Tibial nerve (tissue), 4 donors: ENCODE results near the gene ACOT11. TPM values are rescaled to one million over a fixed set of nuclear protein-coding genes. Genes with fewer than 3 reads are reported as not detected.
"Not testable (repeated sequence)": the region's sequence is repeated elsewhere in the genome, so short reads cannot be mapped to it uniquely, and the experiment has no call there.

Experiments used
- DNase-seq, 2 donors: peaks; one replicate each; pipeline ENCODE4 v3.0.0-alpha.2; 2019; ENCODE audit warnings: low spot score in 2 of 2
- H3K27ac ChIP-seq, 4 donors: fragments of 200-600 bp; sonication (generic) in 3 of 4; one replicate each; pipeline ENCODE4 v1.5.1; 2017 to 2019; ENCODE audit warnings: mild to moderate bottlenecking in 1 of 4
- H3K27me3 ChIP-seq, 2 donors: fragments of 200-600 bp; sonication (generic) in 1 of 2; one replicate each; pipeline versions ENCODE4 v1.5.1 to v1.6.0; 2017 to 2019
- H3K36me3 ChIP-seq, 3 donors: fragments of 200-600 bp; sonication (generic); one replicate each; pipeline ENCODE4 v1.5.1; 2018 to 2019
- H3K4me1 ChIP-seq, 4 donors: fragments of 200-600 bp; sonication (generic) in 3 of 4; one replicate each; pipeline ENCODE4 v1.5.1; 2017 to 2019
- H3K4me3 ChIP-seq, 4 donors: fragments of 200-600 bp; sonication (generic) in 3 of 4; one replicate each; pipeline ENCODE4 v1.5.1; 2017 to 2019; ENCODE audit warnings: mild to moderate bottlenecking in 1 of 4, moderate library complexity in 1 of 4
- H3K9me3 ChIP-seq, 4 donors: fragments of 200-600 bp; sonication (generic) in 3 of 4; one replicate each; pipeline ENCODE4 v1.5.1; 2017 to 2019
- CTCF ChIP-seq, 5 experiments: fragments of 200-600 bp in 3 of 5; fragments of 450-650 bp in 2 of 5; sonication (generic) in 3 of 5; IDR thresholded peaks; one replicate each; pipeline ENCODE4 v1.5.1; 2016 to 2019; ENCODE audit warnings: antibody characterized with exemption in 5 of 5, mild to moderate bottlenecking in 3 of 5, moderate library complexity in 2 of 5
- EP300 ChIP-seq, 2 donors: sonication (generic); formaldehyde crosslinking; IDR thresholded peaks; one replicate each; pipeline ENCODE4 v1.6.1; 2017; ENCODE audit warnings: antibody characterized with exemption in 2 of 2, mild to moderate bottlenecking in 1 of 2
- POLR2A ChIP-seq, 2 donors: fragments of 450-650 bp; IDR thresholded peaks; one replicate each; pipeline ENCODE4 v1.6.1; 2017; ENCODE audit warnings: antibody characterized with exemption in 2 of 2, mild to moderate bottlenecking in 2 of 2, moderate library complexity in 2 of 2
- WGBS, 2 donors: methylation state at CpG; one replicate each; pipeline ENCODE4 v1.1.5; 2018; 5-methylcytosine and 5-hydroxymethylcytosine counted together
- total RNA-seq, 4 donors: library from RNA; depleted of rRNA; stranded (reverse); fragments of >200 nt; gene quantifications; one replicate each; pipeline ENCODE4 v1.1.0, GENCODE V29; 2016

Gene ACOT11
- total RNA-seq, 4 donors from 2014 or later: 7.5 to 13.8 (median 10.2) TPM

DNA sequence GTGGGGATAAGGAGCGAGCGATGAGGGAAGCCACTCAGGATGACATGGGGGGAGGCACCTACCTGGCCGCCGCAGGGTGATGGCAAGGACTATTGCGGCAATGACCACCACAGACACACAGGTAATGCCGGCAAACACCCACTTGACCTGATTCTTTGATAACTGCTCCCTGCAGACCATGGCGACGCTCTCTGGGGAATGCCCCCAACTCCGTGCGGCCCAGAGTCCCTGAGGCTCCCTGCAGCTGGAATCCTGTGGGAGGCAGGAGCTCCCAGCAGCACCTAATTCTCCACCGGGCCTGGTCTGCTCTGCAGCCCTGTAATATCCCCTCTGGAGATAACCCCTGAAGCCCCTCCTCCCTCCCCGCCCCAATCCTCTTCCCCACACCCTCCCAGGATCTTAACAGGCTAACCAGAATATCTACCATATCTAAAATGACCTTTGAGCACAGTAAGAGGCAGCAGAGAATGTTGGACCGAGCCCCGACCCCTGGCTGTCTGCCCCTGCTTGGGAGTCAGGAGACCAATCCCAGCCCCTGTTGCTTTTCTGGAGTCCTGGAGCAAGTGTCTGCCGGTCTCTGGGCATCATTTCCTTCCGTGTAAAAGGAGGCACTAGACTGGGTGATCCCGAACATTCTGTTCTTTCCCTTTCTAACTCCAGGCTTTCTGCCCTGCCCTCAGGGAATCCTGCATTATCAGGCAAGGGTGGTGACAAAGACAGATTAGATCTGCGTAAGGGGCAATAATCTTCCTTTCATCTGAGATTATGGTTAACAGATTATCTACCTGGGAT is 75.4 kb downstream of the ACOT11 start, which contains the start of gene FAM151A:
TSS of gene FAM151A (minus strand) at position 310 of the 792 bp plus-strand sequence. CDS start at position 180, 130 bp downstream.
- Histone ChIP-seq H3K9me3 (no peaks in the 10 kb centered on the region), H3K36me3 (no peaks in the 10 kb centered on the region), H3K27me3 (no peaks in the 10 kb centered on the region), H3K27ac (no peak within 1 kb of the TSS), H3K4me3 (no peak within 1 kb of the TSS), H3K4me1 (no peaks in the 10 kb centered on the region)
- 70% methylated on average over 17 to 18 of the region's 18 CpGs for WGBS, 2 donors
- no peak for DNase-seq
- no peak for TF ChIP-seq POLR2A (IDR thresholded peaks at IDR 0.05)
- no peak for TF ChIP-seq CTCF (IDR thresholded peaks at IDR 0.05)
- no peak for TF ChIP-seq EP300 (IDR thresholded peaks at IDR 0.05)

- WGBS, 2 donors: 44 to 72% methylated on average over 8 of the region's 8 CpGs
- Histone ChIP-seq H3K36me3 (no peaks in the 10 kb centered on the region), H3K4me3 (no peak overlapping the region), H3K27me3 (no peaks in the 10 kb centered on the region), H3K27ac (no peak overlapping the region), H3K9me3 (no peaks in the 10 kb centered on the region), H3K4me1 (no peaks in the 10 kb centered on the region)
- no peak for DNase-seq
- TF ChIP-seq EP300 (IDR thresholded peaks at IDR 0.05): no peak
- no peak for TF ChIP-seq CTCF (IDR thresholded peaks at IDR 0.05)
- TF ChIP-seq POLR2A (IDR thresholded peaks at IDR 0.05): no peak
Observed at GRCh38 chr1:54624466-54625464, 76.7 kb downstream of the ACOT11 start.

- H3K36me3 ChIP-seq: no peaks in the 10 kb centered on the region
- no peak for DNase-seq
- H3K4me3 ChIP-seq: no peak overlapping the region
- WGBS, 2 donors: 72% methylated on average over 8 of the region's 10 CpGs; no CpG with 5 or more reads in 1 of the 2 donors
- no peaks in the 10 kb centered on the region for H3K4me1 ChIP-seq
- H3K27ac ChIP-seq: no peak overlapping the region
- TF ChIP-seq POLR2A (IDR thresholded peaks at IDR 0.05) (no peak), EP300 (IDR thresholded peaks at IDR 0.05) (no peak), CTCF (IDR thresholded peaks at IDR 0.05) (no peak)
- no peaks in the 10 kb centered on the region for H3K9me3 ChIP-seq
- H3K27me3 ChIP-seq: no peaks in the 10 kb centered on the region
Observed at GRCh38 chr1:54627196-54627595, 79.2 kb downstream of the ACOT11 start.

- WGBS, 2 donors: 82 to 94% methylated on average over 7 of the region's 7 CpGs
- H3K27ac ChIP-seq, H3K27me3 ChIP-seq, H3K4me3 ChIP-seq, H3K9me3 ChIP-seq, H3K4me1 ChIP-seq, DNase-seq: not testable (repeated sequence)
- peaks cover 0 to 17% (median 0%) of the 10 kb centered on the region in 3 donors for H3K36me3 ChIP-seq
Observed at GRCh38 chr1:54635804-54636203, 87.8 kb downstream of the ACOT11 start.

DNA sequence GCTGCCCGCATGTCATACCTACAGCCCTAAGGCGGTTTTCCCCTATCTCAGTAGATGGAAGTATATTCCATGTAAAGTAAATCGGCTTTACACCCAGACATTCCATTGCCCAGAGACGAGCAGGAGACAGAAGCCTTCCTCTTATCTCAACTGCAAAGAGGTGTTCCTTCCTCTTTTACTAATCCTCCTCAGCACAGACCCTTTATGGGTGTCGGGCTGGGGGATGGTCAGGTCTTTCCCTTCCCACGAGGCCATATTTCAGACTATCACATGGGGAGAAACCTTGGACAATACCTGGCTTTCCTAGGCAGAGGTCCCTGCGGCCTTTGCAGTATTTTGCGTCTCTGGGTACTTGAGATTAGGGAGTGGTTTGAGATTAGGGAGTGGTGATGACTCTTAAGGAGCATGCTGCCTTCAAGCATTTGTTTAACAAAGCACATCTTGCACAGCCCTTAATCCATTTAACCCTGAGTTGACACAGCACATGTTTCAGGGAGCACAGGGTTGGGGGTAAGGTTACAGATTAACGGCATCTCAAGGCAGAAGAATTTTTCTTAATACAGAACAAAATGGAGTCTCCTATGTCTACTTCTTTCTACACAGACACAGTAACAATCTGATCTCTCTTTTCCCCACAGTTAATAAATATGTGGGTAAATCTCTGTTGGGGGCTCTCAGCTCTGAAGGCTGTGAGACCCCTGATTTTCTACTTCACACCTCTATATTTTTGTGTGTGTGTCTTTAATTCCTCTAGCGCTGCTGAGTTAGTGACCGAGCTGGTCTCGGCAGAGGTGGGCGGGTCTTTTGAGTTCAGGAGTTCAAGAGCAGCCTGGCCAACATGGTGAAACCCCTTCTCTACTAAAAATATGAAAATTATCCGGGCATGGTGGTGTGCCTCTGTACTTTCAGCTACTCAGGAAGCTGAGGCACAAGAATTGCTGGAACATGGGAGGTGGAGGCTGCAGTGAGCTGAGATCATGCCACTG is 88.7 kb downstream of the ACOT11 start:
- not testable (repeated sequence) for H3K27ac ChIP-seq, H3K27me3 ChIP-seq, H3K4me1 ChIP-seq, DNase-seq, H3K4me3 ChIP-seq, H3K9me3 ChIP-seq
- H3K36me3 ChIP-seq: peaks cover 0 to 17% (median 0%) of the 10 kb centered on the region in 3 donors
- WGBS, 2 donors: 52 to 53% methylated on average over 14 of the region's 14 CpGs
